Stimulated activated CD8-positive, alpha-beta memory T cell treated with anti-CD3 and anti-CD28 coated beads, Interleukin-4, amount 100 ng/mL, for 24 hours (primary cell): ENCODE measurements around the gene DUS1L.

Experiments used
- DNase-seq: peaks from one replicate; pipeline ENCODE4 v3.0.0-alpha.2; 2020; ENCODE audit warnings: low read depth

The DUS1L gene

DNA sequence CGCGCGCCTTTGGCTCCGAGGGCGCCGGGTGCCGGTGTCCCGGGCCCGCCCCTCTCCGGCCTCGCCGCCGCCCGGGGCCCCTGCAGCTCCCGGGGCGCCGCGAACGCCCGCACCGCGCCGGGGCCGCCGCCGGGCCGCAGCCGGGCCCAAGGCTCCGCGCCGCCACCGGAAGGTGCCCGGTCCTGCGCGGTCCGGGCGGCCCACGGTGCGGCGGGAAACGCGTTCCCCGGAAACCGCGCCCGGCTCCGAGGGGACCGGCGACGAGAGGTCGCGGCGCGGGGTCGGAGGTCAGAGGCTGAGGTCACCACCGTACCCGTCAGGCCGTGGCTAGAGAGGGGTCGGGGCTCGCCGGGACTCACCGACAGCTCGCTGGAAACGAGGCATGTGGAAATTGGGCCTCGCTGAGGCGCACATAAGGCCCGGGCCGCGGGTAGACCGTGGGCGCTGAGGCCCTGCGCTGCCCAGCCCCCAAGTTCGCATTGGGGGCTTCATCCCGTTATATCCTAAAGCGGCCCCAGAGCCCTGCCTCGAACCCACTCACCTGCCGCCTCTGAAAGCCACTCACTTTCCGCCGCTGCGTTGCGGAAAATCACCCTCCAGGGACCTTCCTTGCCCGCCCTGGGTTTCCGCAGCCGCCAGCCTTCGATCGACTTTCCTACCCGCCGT is at the start of gene DUS1L:
DUS1L (minus strand) TSS at position 167 of the 666 bp plus-strand sequence. CDS start 745 bp downstream, outside the sequence.
- peak; percentile 58 for DNase-seq

DNA sequence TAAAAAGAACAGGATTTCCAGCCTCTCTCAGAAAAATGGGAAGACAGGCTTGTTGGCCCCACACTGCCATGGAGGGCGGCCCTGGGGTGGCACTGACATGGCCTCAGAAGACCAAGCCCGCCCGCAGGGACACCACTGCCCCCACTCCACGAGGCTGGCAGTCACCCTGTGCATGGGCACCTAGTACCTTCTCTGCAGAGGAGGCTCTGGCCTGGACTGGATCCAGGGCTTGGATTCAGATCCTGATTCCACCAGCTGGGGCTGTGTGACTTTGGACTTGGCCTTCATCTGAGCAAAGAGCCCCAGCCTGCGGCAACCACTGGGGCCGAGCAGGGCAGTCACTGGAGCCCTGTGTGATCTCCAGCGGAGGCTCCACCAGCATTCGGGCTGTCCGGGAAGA is 49.3 kb upstream of the DUS1L start:
- no peak for DNase-seq

DNA sequence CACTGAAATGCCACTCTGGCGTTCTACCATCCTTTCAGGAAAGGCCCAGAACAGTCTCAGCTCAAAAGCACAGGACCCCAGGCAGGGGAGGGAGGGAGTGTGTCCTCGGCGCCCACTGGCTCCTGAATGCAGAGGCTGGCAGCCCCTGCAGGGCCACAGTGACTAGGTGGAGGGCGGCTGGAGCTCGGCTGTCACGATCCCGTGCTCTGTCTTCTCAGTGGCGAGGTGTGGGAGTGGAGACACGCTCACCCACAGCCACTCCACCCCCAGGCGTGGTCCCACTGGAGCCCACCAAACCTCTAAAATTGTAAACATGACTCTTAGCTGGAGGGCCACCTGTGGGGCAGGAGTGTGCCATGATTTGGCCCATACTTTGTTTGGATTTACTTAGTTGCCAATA is 48.8 kb upstream of the DUS1L start:
- DNase-seq = no peak

DNA sequence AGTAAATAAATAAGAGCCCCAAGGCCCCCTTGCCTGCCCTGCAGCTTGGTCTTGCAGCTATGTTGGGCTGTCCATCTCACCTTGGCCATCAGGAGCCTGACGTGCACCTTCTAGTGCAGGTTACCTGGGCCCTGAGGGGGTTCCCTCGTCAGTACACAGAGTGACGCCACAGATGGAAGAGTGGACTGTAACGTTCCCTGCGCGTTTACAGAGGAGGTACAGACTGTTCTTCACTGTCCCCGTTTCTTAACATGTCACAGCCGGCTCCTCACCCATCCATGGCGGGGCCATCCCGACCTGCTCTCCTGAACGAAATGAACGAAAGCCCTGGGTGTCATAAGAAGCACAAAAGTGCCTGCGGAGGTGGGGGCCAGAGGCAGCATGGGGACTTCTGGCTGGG is 48.3 kb upstream of the DUS1L start:
- no peak for DNase-seq

DNA sequence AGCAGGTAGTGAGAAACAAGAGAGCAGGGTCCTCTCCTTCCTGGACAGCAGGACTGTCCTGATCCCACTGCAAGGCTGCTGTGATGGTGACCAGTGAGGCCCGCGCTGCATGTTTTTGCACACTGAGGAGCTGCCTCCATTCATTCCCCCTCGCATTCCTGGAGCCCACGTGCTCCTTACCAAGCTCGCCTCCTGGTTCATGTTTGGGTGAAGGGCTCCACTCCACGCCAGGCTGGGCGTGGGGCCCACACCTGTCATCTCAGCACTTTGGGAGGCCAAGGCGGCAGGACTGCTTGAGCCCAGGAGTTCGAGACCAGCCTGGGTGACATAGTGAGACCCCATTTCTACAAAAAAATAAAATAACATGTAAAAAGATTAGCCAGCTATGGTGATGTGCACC is 47.8 kb upstream of the DUS1L start:
- DNase-seq = no peak

DNA sequence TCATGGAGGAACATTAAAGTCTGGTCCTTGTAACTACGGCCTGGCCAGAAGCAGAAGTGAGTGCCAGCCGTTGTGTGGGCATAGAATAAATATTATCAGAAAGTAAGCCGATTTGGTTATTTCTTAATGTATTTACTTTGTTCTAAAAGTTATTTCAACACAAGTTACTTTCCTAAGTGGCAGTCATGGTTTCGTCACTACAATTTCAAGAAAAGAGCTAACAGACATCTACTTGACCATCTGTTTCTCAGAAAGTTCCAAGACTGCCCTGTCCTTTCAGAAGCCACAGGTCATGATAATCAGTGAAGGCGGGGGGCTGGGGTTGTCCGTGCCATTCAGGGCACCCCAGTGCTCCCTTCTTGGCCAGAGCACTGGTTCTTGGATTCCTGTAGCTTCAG is 47.3 kb upstream of the DUS1L start:
- no peak for DNase-seq

DNA sequence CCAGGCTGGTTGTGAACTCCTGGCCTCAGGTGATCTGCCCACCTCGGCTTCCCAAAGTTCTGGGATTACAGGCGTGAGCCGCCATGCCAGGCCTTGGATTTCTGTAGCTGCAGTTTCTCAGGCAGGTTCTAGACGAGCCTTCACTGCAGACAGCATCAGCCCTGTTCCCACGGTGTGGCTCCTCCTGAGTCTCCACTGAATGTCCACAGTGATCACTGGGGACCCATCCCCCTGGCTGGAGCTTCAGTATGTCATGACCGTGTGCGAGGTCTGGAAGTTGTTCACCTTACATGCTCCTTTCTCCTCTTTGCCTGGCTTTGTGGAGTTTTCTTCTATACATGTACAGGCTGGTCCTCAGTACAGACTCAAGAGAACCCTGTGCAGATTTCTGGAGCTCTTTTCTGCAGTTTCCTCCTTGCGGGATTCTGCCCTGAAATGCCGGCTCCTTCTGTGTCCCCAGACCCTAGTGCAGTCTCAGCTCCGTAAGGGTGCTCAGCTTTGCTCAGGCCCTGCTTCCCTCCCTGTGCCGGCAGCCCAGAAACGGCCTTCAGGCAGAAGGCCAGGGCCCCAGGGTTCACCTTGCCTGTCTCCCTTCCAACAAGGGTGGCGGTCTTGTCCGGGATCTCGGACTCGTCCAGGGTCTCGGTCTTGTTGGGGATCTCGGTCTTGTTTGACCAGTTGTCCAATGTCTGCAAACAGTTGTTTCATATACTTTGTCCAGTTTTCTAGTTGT is 46.7 kb upstream of the DUS1L start:
- DNase-seq = no peak

DNA sequence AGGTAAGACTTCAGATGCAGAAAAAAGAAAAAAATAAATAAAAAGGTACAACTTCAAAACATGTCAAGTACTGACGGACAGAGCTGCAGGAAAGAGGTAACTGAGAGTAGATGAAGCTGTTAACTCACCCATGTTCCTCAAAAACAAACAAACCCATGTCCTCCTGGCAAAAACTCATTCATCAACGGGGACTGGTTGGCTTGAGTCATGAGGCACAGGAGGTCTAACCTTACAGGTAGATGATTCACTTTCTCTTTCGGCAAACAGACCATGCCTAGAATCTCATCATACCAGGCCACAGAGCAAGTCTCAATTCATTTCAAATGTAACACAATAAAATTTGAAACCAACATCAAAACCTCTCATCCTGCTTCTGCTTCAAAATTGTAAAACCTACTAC is 44.7 kb upstream of the DUS1L start:
- DNase-seq = no peak

DNA sequence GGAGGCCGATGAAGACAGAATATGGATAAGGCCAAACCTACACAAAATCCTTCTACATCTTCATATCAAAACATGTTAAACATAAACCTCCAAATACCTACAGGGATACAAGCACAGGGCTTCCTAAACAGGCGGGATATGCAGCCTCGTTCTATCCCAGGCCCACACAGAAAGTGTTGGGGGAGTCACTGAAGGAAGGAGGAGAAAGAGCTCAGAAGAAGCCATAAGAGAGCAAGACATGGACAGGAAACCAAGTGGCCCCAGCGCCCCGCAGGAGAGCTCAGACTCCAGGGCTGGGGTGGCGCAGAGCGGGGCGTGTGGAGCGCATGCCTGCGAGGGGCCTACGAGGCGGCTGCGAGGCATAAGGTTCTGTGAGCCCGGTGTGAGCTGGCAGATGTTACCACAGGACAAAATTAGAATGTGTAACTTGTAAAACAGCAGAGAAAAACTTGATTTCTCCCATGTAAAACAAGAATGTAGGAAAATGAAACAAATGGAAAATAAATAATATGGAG is 43.4 kb upstream of the DUS1L start:
- no peak for DNase-seq

DNA sequence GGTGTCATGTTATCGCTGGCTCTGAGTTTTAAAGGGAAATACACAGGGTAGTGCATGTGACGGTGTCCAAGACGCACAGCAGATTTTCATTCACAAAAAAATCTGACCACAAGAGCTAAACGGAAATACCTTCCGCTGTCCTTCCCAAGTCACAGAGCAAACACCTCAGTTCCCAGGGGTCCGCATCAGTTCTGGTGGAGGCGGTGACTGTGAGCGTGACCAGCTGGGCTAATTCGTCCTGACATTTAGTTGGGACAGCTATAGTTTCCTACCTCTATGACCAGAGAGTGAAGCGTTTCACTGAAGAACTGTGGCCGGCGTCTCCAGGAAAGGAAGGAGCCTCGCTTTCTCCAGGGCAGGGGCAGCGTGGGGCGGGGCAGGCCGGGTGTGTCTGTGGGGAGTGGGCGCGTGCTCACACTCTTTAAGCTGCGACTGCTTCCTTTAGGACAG is 42.9 kb upstream of the DUS1L start:
- DNase-seq = no peak

DNA sequence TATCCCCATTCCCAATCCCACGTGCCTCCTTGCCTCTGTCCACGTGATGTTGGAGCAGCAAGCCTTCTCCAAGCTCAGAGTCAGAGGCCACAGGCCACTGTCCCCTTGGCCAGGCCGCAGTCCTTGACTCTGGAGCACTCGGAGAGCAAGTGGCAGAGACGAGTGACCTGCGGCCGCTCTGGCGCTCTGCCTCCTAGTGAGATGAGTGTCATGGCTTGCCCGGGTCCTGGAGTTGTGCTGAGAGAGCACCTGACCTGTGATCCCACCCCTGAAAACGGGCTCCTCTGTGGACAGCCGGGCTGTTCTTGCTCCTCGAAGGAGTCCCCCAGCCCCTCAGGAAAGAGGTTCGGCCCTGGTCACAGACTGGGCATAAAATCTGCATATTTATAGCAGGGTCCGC is 42.4 kb upstream of the DUS1L start:
- no peak for DNase-seq

DNA sequence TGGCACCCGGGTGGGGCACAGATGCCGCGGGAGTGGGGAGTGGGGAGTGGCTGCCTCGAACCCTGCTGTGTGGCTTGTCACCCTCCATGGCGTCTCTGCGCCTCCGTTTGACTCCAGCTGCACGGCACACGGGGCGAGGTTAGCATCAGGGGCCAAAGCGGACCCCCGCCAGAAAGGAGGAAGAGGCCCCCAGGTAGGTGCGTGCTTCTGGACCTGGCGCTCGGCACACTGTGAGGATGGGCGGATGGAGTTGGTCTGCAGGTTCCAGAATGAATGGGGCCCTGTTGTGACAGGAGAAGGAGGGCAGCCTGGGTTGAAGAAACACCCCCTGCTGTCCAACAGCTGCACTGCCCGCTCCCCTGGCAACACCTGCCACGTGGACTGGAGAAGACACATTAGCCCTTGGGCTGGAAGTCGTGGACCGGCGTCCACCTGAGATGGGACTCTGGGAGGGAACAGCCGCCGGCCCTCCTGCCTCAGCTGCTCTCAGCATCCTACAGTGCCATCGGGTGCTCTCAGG is 41.8 kb upstream of the DUS1L start:
- DNase-seq = no peak

DNA sequence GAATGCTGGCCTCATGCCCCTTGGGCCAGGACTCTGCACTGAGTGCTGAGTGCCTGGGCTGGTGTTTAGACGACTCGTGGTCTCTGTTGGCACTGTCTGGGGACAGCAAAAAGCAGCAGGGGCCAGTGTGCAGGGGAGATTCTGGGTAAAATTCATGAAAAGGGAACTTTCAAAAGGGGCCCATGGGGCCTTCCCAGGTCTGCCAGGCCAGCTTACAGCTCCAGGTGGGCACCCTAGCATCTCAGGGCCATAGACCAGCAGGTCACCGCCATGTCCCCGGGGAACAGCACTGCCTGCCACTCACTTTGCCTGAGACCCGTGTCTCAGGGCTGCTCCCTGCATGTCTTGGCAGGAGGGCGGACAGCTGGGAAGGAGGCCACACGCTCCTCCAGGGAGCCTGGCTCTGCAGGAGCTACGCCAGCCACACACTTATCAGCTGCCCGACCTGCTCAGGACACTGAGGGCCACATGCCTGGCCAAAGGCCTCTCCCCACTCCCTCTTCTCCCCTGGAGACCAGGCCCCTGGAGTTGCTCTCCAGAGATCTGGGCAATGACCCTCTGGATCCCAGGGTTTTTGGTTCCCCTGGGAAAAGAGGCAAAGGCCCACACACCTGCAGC is 41.2 kb upstream of the DUS1L start:
- DNase-seq = no peak

DNA sequence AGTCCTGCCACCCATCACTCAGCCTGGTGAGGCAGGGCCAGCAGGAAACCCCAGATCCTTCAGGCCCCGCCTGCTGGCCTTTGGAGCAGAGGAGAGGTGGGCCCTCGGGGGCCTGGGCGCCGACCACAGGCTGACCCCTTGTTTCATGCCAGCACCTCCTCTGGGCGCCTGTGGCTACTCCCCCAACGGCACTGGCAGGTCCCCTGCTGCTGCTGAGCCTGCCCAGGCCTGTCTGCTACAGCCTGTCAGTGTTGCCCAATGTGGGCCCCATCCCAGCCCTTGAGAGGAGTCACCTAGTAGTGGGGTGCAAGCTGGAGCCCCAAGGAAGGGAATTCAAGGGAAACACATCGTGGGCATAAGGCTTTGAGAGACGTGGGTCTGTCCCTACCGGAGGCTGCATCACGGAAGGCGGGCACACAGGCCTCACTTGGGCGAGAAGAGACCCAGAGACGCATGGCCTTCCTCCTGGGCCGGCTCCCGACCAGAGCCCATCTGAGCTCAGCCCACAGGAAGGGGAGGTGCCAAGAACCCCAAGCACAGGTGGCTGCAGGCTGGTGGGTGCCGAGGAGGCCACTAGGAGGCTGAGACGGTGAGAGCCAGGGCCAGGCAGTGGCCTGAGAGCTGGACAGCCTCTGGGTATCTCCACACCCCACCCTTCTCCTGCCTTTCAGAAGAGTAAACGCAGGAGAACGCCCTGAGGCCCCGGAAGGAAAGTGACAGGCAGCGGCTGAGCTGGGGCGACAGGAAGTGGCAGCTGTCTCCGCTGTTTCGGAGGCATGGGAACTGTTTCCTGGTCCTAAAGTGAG is 40.5 kb upstream of the DUS1L start:
- peak; percentile 51 for DNase-seq

DNA sequence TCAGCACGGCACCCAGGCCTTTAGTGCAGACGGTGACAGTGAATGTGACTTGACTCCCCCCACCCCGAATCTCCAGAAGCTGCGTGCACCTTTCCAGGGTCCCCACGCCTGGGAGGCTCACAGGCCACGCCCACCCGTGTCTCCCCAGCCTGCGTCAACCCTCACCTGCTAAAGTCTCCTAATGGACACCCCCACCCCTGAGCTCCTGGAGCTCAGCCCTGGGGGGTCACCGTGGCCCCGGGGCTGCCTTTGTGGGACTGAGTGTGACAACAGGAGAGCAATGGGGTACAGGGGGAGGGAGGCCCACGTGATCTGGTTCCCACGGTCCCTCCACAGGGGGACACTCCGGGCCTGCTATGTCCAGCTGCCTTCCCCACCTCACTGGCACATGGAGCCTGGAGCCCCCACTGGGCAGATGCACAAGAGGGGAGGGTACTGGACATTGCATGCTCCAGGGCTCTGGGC is 39.8 kb upstream of the DUS1L start:
- no peak for DNase-seq

DNA sequence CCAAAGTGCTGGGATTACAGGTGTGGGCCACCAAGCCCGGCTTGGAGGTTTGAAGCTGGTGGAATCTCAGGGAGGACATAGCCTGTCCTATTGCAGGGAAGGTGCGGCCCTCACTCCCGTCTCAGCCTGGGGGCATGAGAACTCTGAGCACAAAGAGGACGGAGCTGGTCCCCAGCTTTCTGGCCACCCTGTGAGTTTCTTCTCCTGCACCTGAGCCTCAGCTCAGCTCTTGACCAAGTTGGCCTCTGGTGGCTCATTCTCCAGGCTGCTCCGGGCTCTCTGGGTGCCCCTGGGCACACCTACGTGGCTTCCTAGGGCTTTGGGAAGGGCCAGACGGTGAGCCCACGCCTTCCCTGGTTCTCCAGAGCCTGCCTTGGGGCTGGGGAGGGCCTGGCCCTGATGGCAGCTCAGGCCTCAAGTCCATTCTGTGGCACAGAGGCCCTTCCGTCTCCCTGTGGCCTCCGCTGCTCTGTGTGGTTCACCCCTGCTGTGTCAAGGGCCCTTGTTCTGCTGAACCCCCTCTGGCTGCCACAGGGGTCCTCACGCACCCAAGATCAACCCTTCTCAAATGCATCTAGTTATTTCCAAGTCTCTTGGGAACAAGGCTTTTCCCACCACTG is 39.3 kb upstream of the DUS1L start:
- DNase-seq = no peak

DNA sequence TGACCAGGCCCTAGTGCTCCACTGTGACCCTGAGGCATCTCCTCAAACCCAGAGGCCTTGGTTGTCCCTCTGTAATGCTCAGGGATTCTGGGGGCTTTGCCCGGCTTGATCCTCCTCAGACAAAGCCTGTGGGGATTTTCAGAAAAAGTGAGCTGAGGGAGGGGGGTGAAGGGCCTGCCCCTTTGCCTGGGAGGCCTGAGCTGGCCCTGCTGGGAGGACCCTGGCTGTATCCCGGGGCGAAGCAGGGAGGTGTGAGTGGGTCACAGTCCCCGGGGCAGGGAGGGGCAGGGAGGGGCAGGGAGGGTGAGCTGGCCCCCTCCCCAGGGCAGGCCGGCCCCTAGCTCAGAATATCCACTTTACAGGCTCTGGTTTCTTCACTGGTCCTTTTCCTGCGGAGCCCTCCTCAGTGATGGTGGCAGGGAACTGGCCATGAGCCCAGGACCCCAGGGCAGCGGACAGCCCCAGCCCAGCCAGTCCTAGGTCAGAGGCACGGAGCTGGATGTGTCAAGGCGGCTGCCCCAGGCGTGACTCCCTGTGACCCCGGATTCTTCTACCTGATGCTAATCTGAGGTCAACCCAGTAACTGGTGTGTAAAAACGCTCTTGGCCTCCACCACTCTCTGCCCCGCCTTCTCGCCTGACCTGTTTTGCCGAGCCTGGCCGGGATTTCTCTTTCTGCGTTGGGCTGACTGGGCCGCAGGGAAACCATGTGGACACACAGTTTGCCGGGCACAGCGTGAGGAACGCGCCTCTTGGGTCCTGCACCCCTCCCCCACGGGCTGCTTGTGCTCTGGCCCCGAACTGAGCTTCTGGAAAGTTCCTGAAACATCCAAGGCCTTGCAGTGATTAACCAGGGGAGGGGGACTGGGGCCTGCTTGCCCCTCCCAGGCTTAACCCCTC is 38.2 kb upstream of the DUS1L start:
- DNase-seq = no peak

DNA sequence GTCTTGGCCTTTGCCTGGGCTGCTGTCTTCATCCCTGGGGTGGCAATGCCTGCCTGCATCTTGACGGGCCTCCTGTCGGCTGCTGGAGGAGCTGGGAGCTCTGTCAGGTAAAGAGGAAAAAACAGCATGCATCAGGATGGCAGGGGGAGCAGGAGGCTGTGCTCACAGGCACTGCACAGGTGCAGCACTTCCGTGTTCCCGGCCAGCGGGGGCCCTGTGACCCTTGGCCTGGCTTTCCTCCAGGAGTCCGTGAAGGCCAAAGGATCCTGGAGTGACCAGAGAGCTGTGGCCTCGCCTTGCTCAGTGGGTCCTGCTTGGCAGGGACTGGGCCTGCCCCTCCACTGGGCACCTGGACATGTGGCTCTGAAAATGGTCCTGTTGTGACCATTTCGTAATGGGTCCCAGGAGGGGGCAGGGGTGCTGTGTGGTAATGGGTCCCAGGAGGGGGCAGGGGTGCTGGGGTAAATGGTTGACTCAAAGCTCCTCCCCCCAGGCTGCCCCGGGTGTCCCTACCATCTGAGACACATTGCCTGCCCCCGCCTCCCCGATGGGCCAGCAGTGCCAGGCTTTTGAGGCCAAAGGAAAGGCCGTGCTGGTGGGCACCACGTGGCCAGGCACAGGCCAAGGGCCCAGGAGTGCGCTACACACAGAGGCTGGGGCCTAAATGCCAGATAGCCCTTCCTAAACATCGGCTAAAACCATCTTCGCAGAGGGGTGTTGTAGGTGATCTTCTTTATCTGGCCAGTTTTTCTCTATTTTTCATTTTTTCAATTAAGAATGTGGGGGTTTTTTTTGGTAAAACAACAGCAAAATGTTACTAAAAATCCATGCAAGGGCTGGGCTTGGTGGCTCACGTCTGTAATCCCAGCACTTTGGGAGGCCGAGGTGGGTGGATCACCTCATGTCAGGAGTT is 36.4 kb upstream of the DUS1L start:
- DNase-seq = no peak

DNA sequence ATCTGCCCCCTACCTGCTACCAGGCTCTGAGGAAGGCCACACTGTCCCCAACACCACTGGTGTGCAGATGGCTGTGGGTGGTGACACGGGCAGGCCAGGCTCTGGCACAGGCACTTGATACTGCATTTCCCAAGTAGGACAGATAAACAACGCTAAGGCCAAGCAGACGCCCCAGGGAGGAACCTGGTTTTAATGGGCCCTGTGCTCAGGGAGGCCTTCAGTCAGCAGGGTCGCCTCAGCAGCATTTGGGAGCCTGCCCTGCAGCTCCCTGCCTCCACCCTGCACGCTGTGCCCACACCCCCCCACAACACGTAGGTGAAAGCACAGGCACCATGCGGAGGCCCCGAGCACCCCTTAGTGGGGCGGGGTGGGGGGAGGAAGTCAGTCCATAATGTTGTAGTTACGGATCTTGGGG is 35.7 kb upstream of the DUS1L start:
- DNase-seq = no peak
